B cell (primary cell): Measurements from ENCODE around the gene PTPN22. TPM values are rescaled to one million over a fixed set of nuclear protein-coding genes. Genes with fewer than 3 reads are reported as not detected.

Source experiments
- ATAC-seq: fragments of 200-7000 bp; cut with Tn5 transposase; one replicate; pipeline ENCODE4 v1.10.0; 2021; ENCODE audit warnings: low read depth, mild to moderate bottlenecking, moderate number of reproducible peaks, moderate library complexity
- CTCF ChIA-PET: fragments of 350-600 bp; sonication (Branson Sonifier 250); formaldehyde crosslinking; loops from one replicate; lab custom pipeline; 2021; ENCODE audit warnings: antibody characterized with exemption, inconsistent platforms; lab: Charles Lee
- POLR2A ChIA-PET: fragments of 350-600 bp; sonication (Branson Sonifier 250); formaldehyde crosslinking; loops from one replicate; lab custom pipeline; 2021; ENCODE audit warnings: antibody characterized with exemption; lab: Charles Lee
- DNase-seq: peaks from one replicate; pipeline ENCODE4 v3.0.0; 2013
- H2AFZ ChIP-seq: 2 replicates; pipeline ENCODE4 v1.6.1; 2012; ENCODE audit warnings: mild to moderate bottlenecking, low read depth, low read length; ENCODE audit not compliant: insufficient read depth, poor library complexity, severe bottlenecking
- H3K27ac ChIP-seq, 2 donors: 1 replicate in 1 of 2; 2 replicates in 1 of 2; pipeline ENCODE4 v1.5.1; 2012 to 2013; ENCODE audit warnings: low read length in 2 of 2, mild to moderate bottlenecking in 2 of 2, moderate library complexity in 1 of 2
- H3K27me3 ChIP-seq, 4 experiments: fragments of 200-600 bp in 1 of 4; sonication (generic) in 1 of 4; replicated peaks in 1 of 4; 1 replicate in 2 of 4; 2 replicates in 2 of 4; pipeline versions ENCODE4 v1.6.1 to v1.7.0; 2013 to 2016; ENCODE audit warnings: low read length in 3 of 4, mild to moderate bottlenecking in 2 of 4, mixed read lengths in 1 of 4, moderate library complexity in 1 of 4; ENCODE audit not compliant: insufficient read depth in 4 of 4, control insufficient read depth in 3 of 4; ENCODE audit errors: control extremely low read depth in 1 of 4
- H3K36me3 ChIP-seq, 2 experiments: replicated peaks in 1 of 2; 1 replicate in 1 of 2; 2 replicates in 1 of 2; pipeline versions ENCODE4 v1.6.1 to v1.7.1; 2013; ENCODE audit warnings: low read length in 1 of 2; ENCODE audit not compliant: insufficient read depth in 2 of 2, control insufficient read depth in 1 of 2; ENCODE audit errors: control extremely low read depth in 1 of 2, extremely low read depth in 1 of 2
- H3K4me1 ChIP-seq, 2 donors: fragments of 200-600 bp in 1 of 2; sonication (generic) in 1 of 2; 1 replicate in 1 of 2; 2 replicates in 1 of 2; pipeline versions ENCODE4 v1.5.1 to v1.6.1; 2013 to 2017; ENCODE audit warnings: low read length in 2 of 2; ENCODE audit not compliant: control insufficient read depth in 2 of 2, insufficient read depth in 2 of 2
- H3K4me2 ChIP-seq: replicated peaks from 2 replicates; pipeline ENCODE3; 2012; ENCODE audit warnings: mild to moderate bottlenecking, low read depth, low read length; ENCODE audit not compliant: poor library complexity, severe bottlenecking
- H3K4me3 ChIP-seq, 5 experiments: fragments of 200-600 bp in 1 of 5; sonication (generic) in 1 of 5; 1 replicate in 3 of 5; 2 replicates in 2 of 5; pipeline versions ENCODE4 v1.5.1 to v1.7.0; 2011 to 2016; ENCODE audit warnings: low read length in 4 of 5, mild to moderate bottlenecking in 4 of 5, low read depth in 2 of 5, control low read depth in 1 of 5, moderate library complexity in 1 of 5; ENCODE audit not compliant: insufficient read depth in 1 of 5; ENCODE audit errors: control extremely low read depth in 1 of 5, extremely low read depth in 1 of 5
- H3K79me2 ChIP-seq: fragments of 200-600 bp; sonication (generic); one replicate; pipeline ENCODE4 v1.6.0; 2016; ENCODE audit warnings: low read length; ENCODE audit not compliant: control insufficient read depth, insufficient read depth
- H3K9ac ChIP-seq: fragments of 200-600 bp; sonication (generic); 2 replicates; pipeline ENCODE4 v1.6.1; 2017; ENCODE audit warnings: mild to moderate bottlenecking, low read length, moderate library complexity
- H3K9me3 ChIP-seq, 3 donors: one replicate each; pipeline versions ENCODE4 v1.6.1 to v1.7.1; 2013; ENCODE audit warnings: low read length in 2 of 3; ENCODE audit not compliant: control insufficient read depth in 2 of 3, insufficient read depth in 1 of 3; ENCODE audit errors: control extremely low read depth in 1 of 3
- H4K20me1 ChIP-seq: 2 replicates; pipeline ENCODE4 v1.6.0; 2012; ENCODE audit warnings: mild to moderate bottlenecking, low read length; ENCODE audit not compliant: insufficient read depth, control insufficient read depth, poor library complexity, severe bottlenecking
- H3K27ac Mint-ChIP-seq: one replicate; pipeline ENCODE4 v1.8.0; 2021; ENCODE audit warnings: mixed read lengths
- H3K27me3 Mint-ChIP-seq: one replicate; pipeline ENCODE4 v1.8.0; 2021; ENCODE audit warnings: mixed read lengths
- H3K4me1 Mint-ChIP-seq: one replicate; pipeline ENCODE4 v1.8.0; 2021; ENCODE audit warnings: mixed read lengths
- H3K4me3 Mint-ChIP-seq: one replicate; pipeline ENCODE4 v1.8.0; 2021; ENCODE audit warnings: mixed read lengths
- H3K9me3 Mint-ChIP-seq: one replicate; pipeline ENCODE4 v1.8.0; 2022; ENCODE audit warnings: mixed read lengths; ENCODE audit not compliant: insufficient read depth
- CTCF ChIP-seq: fragments of 200-600 bp; IDR thresholded peaks from one replicate; pipeline ENCODE4 v1.8.0; 2022; ENCODE audit warnings: antibody characterized with exemption, mild to moderate bottlenecking
- EZH2 ChIP-seq: IDR thresholded peaks from 2 replicates; pipeline ENCODE4 v1.6.1; 2012; ENCODE audit warnings: borderline replicate concordance, low read depth, mild to moderate bottlenecking, moderate library complexity, low read length; ENCODE audit not compliant: insufficient read depth, poor library complexity, severe bottlenecking
- WGBS: methylation state at CpG from one replicate; pipeline ENCODE4 v1.1.5; 2013; ENCODE audit warnings: missing lambda C conversion rate; ENCODE audit not compliant: insufficient coverage; 5-methylcytosine and 5-hydroxymethylcytosine counted together
- intact Hi-C: fragments of 100-400 bp; cut with micrococcal nuclease; formaldehyde crosslinking; loops from one replicate; pipeline ENCODE4 v1.10.0; 2022
- polyA plus RNA-seq: library from polyadenylated mRNA; depleted of rRNA; stranded (reverse); fragments of >200 nt; gene quantifications from 2 replicates; pipeline ENCODE4 v1.2.3, GENCODE V29; 2012
- total RNA-seq, 2 donors: library from RNA; stranded (reverse); fragments of 120-200 nt in 1 of 2; gene quantifications; 1 replicate in 1 of 2; 2 replicates in 1 of 2; pipeline versions ENCODE4 v1.2.3 to v1.2.4, GENCODE V29; 2013 to 2022

PTPN22 gene
- total and polyA plus RNA-seq, 2 donors (not counting 1 experiment from before 2014, with no cell fraction given) = 14.3 to 37.4 TPM

GRCh38 chr1:113858982-113859381, 12.5 kb downstream of the PTPN22 start:
- no peak for TF ChIP-seq CTCF
- TF ChIP-seq EZH2 = no peak
- Histone ChIP-seq H4K20me1 (no peaks in the 10 kb centered on the region), H3K9ac (peak overlapping the region; percentile 39), H3K4me1 (peaks cover 58 to 60% of the 10 kb centered on the region in 2 donors), H3K27me3 (no peaks in the 10 kb centered on the region), H3K79me2 (peaks cover 30% of the 10 kb centered on the region), H3K36me3 (peaks cover 8 to 23% of the 10 kb centered on the region in 2 experiments), H3K4me3 (peak overlapping the region; percentile 5 to 58 (median 21)), H3K9me3 (no peaks in the 10 kb centered on the region), H3K4me2 (peak overlapping the region; percentile 68), H3K27ac (peak overlapping the region; percentile 73 to 80), H2AFZ (no peak overlapping the region)
- ATAC-seq (no peak), DNase-seq (no peak)
- Mint-ChIP-seq H3K9me3 (no peaks in the 10 kb centered on the region), H3K4me1 (peaks cover 60% of the 10 kb centered on the region), H3K27ac (peak overlapping the region; percentile 79), H3K27me3 (no peaks in the 10 kb centered on the region), H3K4me3 (peak overlapping the region; percentile 72)
- ChIA-PET CTCF (interaction anchor here (0.6 to 4.2 kb wide), 16 partner anchors 13 to 1144 kb away, joined by 3 to 36 read pairs (median 4); partner anchors contain the start of genes AP4B1, HIPK1 and PPM1J), POLR2A (interaction anchor here (0.7 to 1.4 kb wide), 5 partner anchors 17 to 57 kb away, joined by 4 to 7 read pairs (median 5); partner anchors contain the start of genes AP4B1 and DCLRE1B)
- intact Hi-C loops = loop anchor here (1.0 to 2.0 kb wide), 5 partner anchors 12 to 70 kb away; partner anchors contain the start of genes AP4B1, HIPK1, PTPN22 and RSBN1
- WGBS = no CpG with 5 or more reads among the region's 1 CpG

GRCh38 chr1:113858418-113858817, 13.1 kb downstream of the PTPN22 start:
- Histone ChIP-seq H3K4me1 (peaks cover 58 to 60% of the 10 kb centered on the region in 2 donors), H3K27ac (peak overlapping the region; percentile 73 to 80), H4K20me1 (no peaks in the 10 kb centered on the region), H3K9me3 (no peaks in the 10 kb centered on the region), H2AFZ (no peak overlapping the region), H3K27me3 (no peaks in the 10 kb centered on the region), H3K4me2 (peak overlapping the region; percentile 68), H3K9ac (peak overlapping the region; percentile 39), H3K4me3 (peak overlapping the region in 2 of 5 experiments; percentile 18 to 58), H3K36me3 (peaks cover 7 to 22% of the 10 kb centered on the region in 2 experiments), H3K79me2 (peaks cover 27% of the 10 kb centered on the region)
- peaks cover 58% of the 10 kb centered on the region for H3K4me1 Mint-ChIP-seq
- intact Hi-C loops = loop anchor here (2.0 kb wide), 2 partner anchors 20 to 70 kb away; partner anchors contain the start of gene HIPK1
- 0% methylated on average over 1 of the region's 3 CpGs for WGBS
- H3K4me3 Mint-ChIP-seq = peak overlapping the region; percentile 72
- CTCF ChIA-PET = interaction anchor here (2.1 to 4.2 kb wide), 4 partner anchors 16 to 45 kb away, joined by 6 to 36 read pairs (median 16); partner anchors contain the start of gene AP4B1
- DNase-seq (peak; percentile 67), ATAC-seq (peak; percentile 71)
- POLR2A ChIA-PET = interaction anchor here (0.7 to 1.4 kb wide), 3 partner anchors 23 to 46 kb away, joined by 4 to 7 read pairs (median 5); partner anchors contain the start of gene AP4B1
- no peaks in the 10 kb centered on the region for H3K27me3 Mint-ChIP-seq
- peak overlapping the region; percentile 79 for H3K27ac Mint-ChIP-seq
- H3K9me3 Mint-ChIP-seq = no peaks in the 10 kb centered on the region
- TF ChIP-seq CTCF (no peak), EZH2 (no peak)
